HL-60 (cell line): ENCODE measurements around the gene MSI2.

Source experiments
- DNase-seq, 2 experiments: peaks; one replicate each; pipeline ENCODE4 v3.0.0-alpha.2; 2010 to 2020; ENCODE audit warnings: low read depth in 1 of 2, low spot score in 1 of 2
- H3K27ac ChIP-seq: fragments of 250-450 bp; sonication (Bioruptor Pico); replicated peaks from 2 replicates; pipeline ENCODE4 v1.5.1; 2020; ENCODE audit warnings: mild to moderate bottlenecking, moderate library complexity
- H3K27me3 ChIP-seq: fragments of 250-450 bp; sonication (Bioruptor Pico); 2 replicates; pipeline ENCODE4 v1.5.1; 2021; ENCODE audit warnings: mild to moderate bottlenecking, moderate library complexity; ENCODE audit not compliant: insufficient read depth, poor library complexity, severe bottlenecking
- H3K4me3 ChIP-seq: replicated peaks from 2 replicates; pipeline ENCODE4 v1.5.1; 2011; ENCODE audit warnings: mild to moderate bottlenecking, control low read depth, low read length; ENCODE audit not compliant: insufficient read depth
- CTCF ChIP-seq: IDR thresholded peaks from one replicate; pipeline ENCODE4 v1.5.1; 2011; ENCODE audit warnings: low read length, control low read depth, inconsistent platforms; ENCODE audit not compliant: insufficient read depth
- GABPA ChIP-seq: IDR thresholded peaks from 2 replicates; pipeline ENCODE4 v1.6.1; 2012; ENCODE audit warnings: low read depth
- POLR2AphosphoS5 ChIP-seq: IDR thresholded peaks from 2 replicates; pipeline ENCODE4 v1.6.1; 2012; ENCODE audit warnings: low read depth
- REST ChIP-seq: IDR thresholded peaks from 2 replicates; pipeline ENCODE4 v1.6.1; 2012; ENCODE audit warnings: low read depth; ENCODE audit not compliant: insufficient replicate concordance
- SPI1 ChIP-seq: IDR thresholded peaks from 2 replicates; pipeline ENCODE4 v1.6.1; 2012; ENCODE audit warnings: low read depth, mild to moderate bottlenecking, borderline replicate concordance

The MSI2 gene

GRCh38 chr17:57568340-57568739, 312.0 kb downstream of the MSI2 start:
- Histone ChIP-seq H3K27ac (no peak overlapping the region), H3K27me3 (no peaks in the 10 kb centered on the region), H3K4me3 (no peak overlapping the region)
- DNase-seq, result no peak
- TF ChIP-seq REST (no peak), POLR2AphosphoS5 (no peak), CTCF (no peak)

- no peak overlapping the region for H3K27ac ChIP-seq
- no peaks in the 10 kb centered on the region for H3K27me3 ChIP-seq
- H3K4me3 ChIP-seq, result no peak overlapping the region
- TF ChIP-seq REST, result no peak
- DNase-seq, result no peak
Observed at GRCh38 chr17:57569021-57569420, 312.7 kb downstream of the MSI2 start.

GRCh38 chr17:57569853-57570252, 313.5 kb downstream of the MSI2 start:
- Histone ChIP-seq H3K27ac (no peak overlapping the region), H3K27me3 (no peaks in the 10 kb centered on the region), H3K4me3 (no peak overlapping the region)
- no peak for TF ChIP-seq POLR2AphosphoS5
- TF ChIP-seq SPI1, result no peak
- TF ChIP-seq REST, result no peak
- no peak for TF ChIP-seq GABPA
- TF ChIP-seq CTCF, result no peak
- no peak for DNase-seq

- TF ChIP-seq REST (no peak), CTCF (no peak), SPI1 (no peak), POLR2AphosphoS5 (no peak), GABPA (no peak)
- Histone ChIP-seq H3K27ac (no peak overlapping the region), H3K4me3 (no peak overlapping the region), H3K27me3 (no peaks in the 10 kb centered on the region)
- DNase-seq, result no peak
Observed at GRCh38 chr17:57570724-57571344, 314.5 kb downstream of the MSI2 start.
